AG10803 (cell line): ENCODE results near the gene FBXL17.
A peak's percentile ranks its signal among the peaks of the same experiment; 100 is the strongest.

Experiments
- DNase-seq: peaks from one replicate; pipeline ENCODE4 v3.0.0; 2010; ENCODE audit warnings: low read depth
- H3K4me3 ChIP-seq: 2 replicates; pipeline ENCODE4 v1.5.1; 2011; ENCODE audit warnings: mild to moderate bottlenecking, low read length, control low read depth
- CTCF ChIP-seq: conservative IDR thresholded peaks from 2 replicates; pipeline ENCODE4 v1.5.1; 2011; ENCODE audit warnings: mild to moderate bottlenecking, low read length, control low read depth, inconsistent platforms

Gene FBXL17

DNA sequence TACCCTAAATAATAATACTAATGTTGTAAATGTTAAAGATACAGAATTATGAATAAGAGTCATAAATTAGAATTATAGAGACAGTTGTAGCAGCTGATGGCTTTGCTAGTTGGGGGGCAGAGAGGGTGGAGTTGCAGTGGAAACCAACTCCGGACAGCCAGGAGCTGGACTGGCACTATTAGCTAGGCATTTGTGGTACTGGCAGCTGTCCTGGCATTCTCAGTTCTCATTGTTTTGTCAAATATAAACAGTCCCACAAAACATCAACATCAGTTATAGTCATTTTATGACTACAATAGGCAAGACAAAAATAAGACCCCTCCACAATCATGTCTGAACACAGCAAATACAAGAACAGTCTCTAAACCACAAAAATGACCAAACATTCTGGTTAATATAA, 2.8 kb upstream of the FBXL17 start:
- TF ChIP-seq CTCF: no peak
- no peak for DNase-seq
- H3K4me3 ChIP-seq: no peak overlapping the region

- no peak for TF ChIP-seq CTCF
- peak; percentile 8 for DNase-seq
- peak overlapping the region; percentile 80 for H3K4me3 ChIP-seq
Measured at GRCh38 chr5:108382784-108383330, 959 bp upstream of the FBXL17 start.

- TF ChIP-seq CTCF: no peak
- peak; percentile 66 for DNase-seq
- H3K4me3 ChIP-seq: peak overlapping the region; percentile 80
Measured at GRCh38 chr5:108381350-108381953, 446 bp downstream of the FBXL17 start.

GRCh38 chr5:108380531-108381349, 1.2 kb downstream of the FBXL17 start:
- peak overlapping the region; percentile 80 for H3K4me3 ChIP-seq
- no peak for TF ChIP-seq CTCF
- peak; percentile 5 for DNase-seq

- DNase-seq: no peak
- TF ChIP-seq CTCF: no peak
- H3K4me3 ChIP-seq: peak overlapping the region; percentile 80
Measured at GRCh38 chr5:108379722-108380530, 2.0 kb downstream of the FBXL17 start.

GRCh38 chr5:108375768-108376167, 6.1 kb downstream of the FBXL17 start:
- no peak for DNase-seq
- H3K4me3 ChIP-seq: no peak overlapping the region
- TF ChIP-seq CTCF: no peak
